A549 (cell line): ENCODE data around the gene DHPS.

Experiments
- CBX2 ChIP-seq: fragments of 200-600 bp; sonication (generic); IDR thresholded peaks from 2 replicates; pipeline ENCODE4 v1.6.1; 2016; ENCODE audit warnings: low read depth, mild to moderate bottlenecking, borderline replicate concordance
- CTCF ChIP-seq: fragments of >200 bp; sonication (Bioruptor Twin); formaldehyde crosslinking; IDR thresholded peaks from 3 replicates; pipeline ENCODE4 v1.5.1; 2016
- JUNB ChIP-seq: fragments of >200 bp; sonication (Bioruptor Twin); formaldehyde crosslinking; IDR thresholded peaks from 2 replicates; pipeline ENCODE4 v1.6.1; 2016
- POLR2A ChIP-seq: IDR thresholded peaks from 2 replicates; pipeline ENCODE4 v1.6.1; 2012; ENCODE audit warnings: mild to moderate bottlenecking, low read length
- REST ChIP-seq: fragments of 200-600 bp; sonication (generic); IDR thresholded peaks from 2 replicates; pipeline ENCODE4 v1.6.1; 2016; ENCODE audit warnings: antibody characterized with exemption, mild to moderate bottlenecking, moderate library complexity
- TP53 ChIP-seq: fragments of 250-450 bp; sonication (Bioruptor Pico); IDR thresholded peaks from 2 replicates; pipeline ENCODE4 v1.5.0; 2021; ENCODE audit warnings: mild to moderate bottlenecking, moderate library complexity
- ZNF302 ChIP-seq: fragments of 250-450 bp; sonication (Bioruptor Pico); IDR thresholded peaks from 2 replicates; pipeline ENCODE4 v1.9.0; 2021; ENCODE audit warnings: inconsistent platforms, mild to moderate bottlenecking, moderate library complexity

GRCh38 chr19:12708641-12709040, 27.0 kb upstream of the DHPS start:
- no peak for TF ChIP-seq CBX2
- TF ChIP-seq TP53 (CRISPR knock-in tag), result no peak
- TF ChIP-seq JUNB, result no peak
- no peak for TF ChIP-seq ZNF302 (CRISPR knock-in tag)
- no peak for TF ChIP-seq CTCF
- TF ChIP-seq POLR2A, result no peak
- no peak for TF ChIP-seq REST
